ENCODE results near the gene YAP1. TPM values are rescaled to one million over a fixed set of nuclear protein-coding genes. Genes with fewer than 3 reads are reported as not detected.

The YAP1 gene
- 10 to 100 TPM; 46.2 to 49.1 TPM for total RNA-seq
- long read RNA-seq, full-length matches to known transcripts: 27 of 49 reads
- long read RNA-seq, partial matches to known transcripts: 6 of 49 reads
- long read RNA-seq, other reads (novel, unspliced or antisense): 16 of 49 reads

DNA sequence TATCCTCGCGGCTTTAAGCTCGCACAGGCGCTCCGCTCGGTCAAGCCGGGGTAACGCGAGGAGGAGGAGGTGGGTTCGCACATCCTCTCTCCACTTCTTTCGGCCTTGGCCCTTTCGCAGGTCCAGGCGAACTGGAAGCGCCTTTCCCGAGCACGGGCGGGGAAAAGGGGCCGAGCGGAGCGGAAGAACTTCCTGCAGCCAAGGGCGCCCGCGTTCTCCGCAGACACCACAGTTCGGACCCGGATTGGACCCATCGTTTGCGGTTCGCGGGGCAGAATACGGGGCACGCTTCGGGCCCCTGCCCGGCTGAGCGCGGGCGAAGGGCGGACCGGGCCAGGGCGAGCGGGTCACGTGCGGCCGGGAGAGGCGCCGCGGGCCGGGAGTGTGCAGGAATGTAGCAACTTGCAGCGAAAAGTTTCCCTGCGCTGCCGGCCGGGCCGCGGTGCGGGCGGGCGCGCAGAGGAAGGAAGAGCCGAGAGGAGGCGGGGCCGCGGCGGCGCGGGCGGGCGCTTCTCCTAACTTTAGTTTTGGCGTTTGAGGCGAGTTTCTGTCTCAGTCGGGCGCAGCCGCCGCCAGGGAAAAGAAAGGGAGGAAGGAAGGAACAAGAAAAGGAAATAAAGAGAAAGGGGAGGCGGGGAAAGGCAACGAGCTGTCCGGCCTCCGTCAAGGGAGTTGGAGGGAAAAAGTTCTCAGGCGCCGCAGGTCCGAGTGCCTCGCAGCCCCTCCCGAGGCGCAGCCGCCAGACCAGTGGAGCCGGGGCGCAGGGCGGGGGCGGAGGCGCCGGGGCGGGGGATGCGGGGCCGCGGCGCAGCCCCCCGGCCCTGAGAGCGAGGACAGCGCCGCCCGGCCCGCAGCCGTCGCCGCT, at the start of gene YAP1:
Gene YAP1 (plus strand): TSS at position 552 of the 865 bp plus-strand sequence. CDS start 402 bp downstream, outside the sequence.
- ATAC-seq: peak; percentile 84
- intact Hi-C loops (cut with DNase I, micrococcal nuclease): no loop called here
- DNase-seq: peak; percentile 89 to 91

DNA sequence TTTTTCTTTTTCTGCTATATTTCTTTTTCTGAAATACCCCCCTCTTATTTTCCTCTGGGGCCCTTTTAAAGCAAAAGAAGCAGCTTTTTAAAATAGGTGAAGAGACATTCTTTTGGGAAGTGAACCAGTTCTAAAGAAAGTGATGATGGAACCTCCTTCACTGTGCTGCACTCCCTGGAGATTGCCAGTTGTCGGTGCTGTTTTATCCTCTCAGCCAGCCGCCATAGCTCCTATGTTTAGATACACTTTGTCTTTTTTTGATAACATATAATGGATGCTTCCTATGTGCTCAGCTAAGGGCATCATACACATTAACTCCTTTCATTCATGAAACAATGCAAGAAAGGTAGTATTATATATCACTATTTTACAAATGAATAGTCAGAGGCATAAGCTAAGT, 49.0 kb upstream of the YAP1 start:
- ATAC-seq (peak; percentile 51), DNase-seq (no peak)
- intact Hi-C loops (cut with DNase I, micrococcal nuclease): no loop called here

DNA sequence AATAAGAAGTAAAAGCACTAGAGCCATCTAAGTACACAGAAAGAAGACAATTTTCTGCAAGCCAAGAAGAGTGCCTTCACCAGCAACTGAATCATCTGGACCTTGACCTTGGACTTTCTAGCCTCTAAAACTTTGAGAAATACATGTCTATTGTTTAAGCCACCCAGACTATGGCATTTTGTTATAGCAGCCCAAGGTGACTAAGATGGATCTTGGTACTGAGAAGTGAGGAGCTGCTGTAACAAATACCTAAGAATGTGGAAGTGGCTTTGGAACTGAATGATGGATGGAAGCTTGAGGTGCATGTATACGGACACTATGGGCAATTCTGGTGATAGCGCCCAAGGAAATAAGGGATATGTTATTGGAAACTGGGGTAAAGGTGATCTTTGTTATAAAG, 48.1 kb upstream of the YAP1 start:
- intact Hi-C loops (cut with DNase I, micrococcal nuclease): no loop called here
- DNase-seq: no peak
- ATAC-seq: no peak

- intact Hi-C loops (cut with DNase I, micrococcal nuclease): no loop called here
- no peak for DNase-seq
- ATAC-seq: no peak
Observed at GRCh38 chr11:102064316-102064715, 45.9 kb upstream of the YAP1 start.

DNA sequence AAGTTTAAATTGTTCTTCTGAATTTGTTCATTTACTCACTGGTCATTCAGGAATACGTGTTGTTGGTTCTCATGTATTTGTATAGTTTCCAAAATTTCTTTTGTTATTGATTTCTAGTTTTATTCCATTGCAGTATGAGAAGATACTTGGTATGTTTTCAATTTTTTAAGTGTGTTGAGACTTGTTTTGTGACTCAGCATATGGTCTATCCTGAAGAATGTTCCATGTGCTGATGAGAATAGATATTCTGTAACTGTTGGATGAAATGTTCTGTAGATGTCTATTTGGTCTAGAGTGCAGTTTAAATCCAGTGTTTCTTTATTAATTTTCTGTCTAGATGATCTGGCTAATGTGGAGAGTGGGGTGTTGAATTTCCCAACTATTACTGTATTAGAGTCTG, 39.5 kb upstream of the YAP1 start:
- ATAC-seq (no peak), DNase-seq (no peak)
- intact Hi-C loops (cut with DNase I, micrococcal nuclease): no loop called here

DNA sequence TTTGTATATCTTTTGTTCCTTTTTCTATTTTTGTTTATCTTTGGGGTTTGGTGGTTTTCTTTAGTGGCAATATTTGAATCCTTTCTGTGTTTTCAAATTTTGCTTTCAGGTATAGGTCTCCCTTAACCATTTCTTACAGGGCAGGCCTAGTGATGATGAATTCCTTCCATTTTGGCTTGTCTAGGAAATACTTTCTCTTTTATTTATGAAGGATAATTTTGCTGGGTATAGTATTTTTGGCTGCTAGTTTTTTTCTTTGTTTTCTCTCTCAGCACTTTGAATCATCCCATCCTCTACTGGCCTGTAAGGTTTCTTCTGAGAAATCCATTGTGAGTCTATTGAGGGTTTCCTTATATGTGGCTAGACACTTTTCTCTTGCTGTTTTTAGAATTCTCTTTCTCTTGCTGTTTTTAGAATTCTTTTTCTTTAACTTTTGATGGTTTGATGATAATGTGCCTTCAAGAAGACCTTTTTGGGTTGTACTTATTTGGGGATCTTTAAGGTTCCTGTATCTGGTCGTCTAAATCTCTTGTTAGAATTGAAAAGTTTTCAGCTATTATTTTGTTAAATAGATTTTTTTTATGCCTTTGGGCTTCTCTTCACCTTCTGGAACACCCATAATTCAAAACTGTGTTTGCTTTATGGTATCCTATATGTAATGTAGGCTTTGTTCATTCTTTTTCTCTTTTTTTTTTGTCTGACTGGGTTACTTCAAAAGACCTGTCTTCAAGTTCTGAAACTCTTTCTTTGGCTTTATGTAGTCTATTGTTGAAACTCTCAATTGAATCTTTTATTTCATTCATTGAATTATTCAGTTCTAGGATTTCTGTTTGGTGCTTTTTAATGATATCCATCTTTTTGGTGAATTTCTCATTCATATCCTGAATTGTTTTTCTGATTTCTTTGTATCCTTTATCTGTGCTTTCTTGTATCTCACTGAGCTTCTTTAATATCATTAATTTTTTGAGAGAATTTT, 38.5 kb upstream of the YAP1 start:
- DNase-seq (no peak), ATAC-seq (no peak)
- intact Hi-C loops (cut with DNase I, micrococcal nuclease): no loop called here

GRCh38 chr11:102073253-102073652, 37.0 kb upstream of the YAP1 start:
- ATAC-seq (no peak), DNase-seq (no peak)
- intact Hi-C loops (cut with DNase I, micrococcal nuclease): no loop called here

DNA sequence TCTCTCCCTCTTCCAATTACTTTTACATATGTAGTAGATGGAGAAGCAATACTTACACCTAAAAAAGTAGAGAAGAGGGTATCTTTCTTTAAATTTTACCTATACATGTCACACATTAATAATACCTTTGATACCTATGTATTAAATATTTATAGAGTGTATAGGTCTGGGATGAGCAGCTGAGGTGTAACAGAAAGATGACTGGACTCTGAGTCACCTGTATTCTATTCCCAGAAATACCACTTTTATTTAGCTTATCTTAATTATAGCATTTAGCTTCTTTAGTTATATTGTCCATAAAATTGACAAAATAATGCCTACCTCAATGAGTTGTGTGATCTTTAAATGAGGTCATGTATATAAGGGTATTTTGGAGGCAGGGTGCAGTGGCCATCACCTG, 30.6 kb upstream of the YAP1 start:
- intact Hi-C loops (cut with DNase I, micrococcal nuclease): no loop called here
- ATAC-seq (no peak), DNase-seq (no peak)

DNA sequence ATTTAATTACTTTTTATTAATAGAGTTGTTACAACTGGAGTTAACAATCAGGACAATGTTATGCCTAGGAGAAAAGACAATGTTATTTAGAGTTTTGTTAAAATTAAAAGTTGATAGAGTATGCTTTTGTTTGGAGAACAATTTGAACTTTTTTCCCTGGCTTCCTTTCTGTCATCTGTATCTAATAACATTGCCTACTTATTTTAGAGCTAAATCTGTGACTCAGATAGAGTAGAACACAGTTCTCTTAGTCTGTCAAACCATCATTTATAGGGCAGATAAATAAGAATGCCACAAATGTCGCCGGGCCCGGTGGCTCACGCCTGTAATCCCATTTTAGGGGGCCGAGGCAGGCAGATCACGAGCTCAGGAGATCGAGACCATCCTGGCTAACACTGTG, 28.9 kb upstream of the YAP1 start:
- DNase-seq (no peak), ATAC-seq (no peak)
- intact Hi-C loops (cut with DNase I, micrococcal nuclease): no loop called here

GRCh38 chr11:102085864-102086551, 24.2 kb upstream of the YAP1 start:
- intact Hi-C loops (cut with DNase I, micrococcal nuclease): no loop called here
- DNase-seq (no peak), ATAC-seq (no peak)

- intact Hi-C loops (cut with DNase I, micrococcal nuclease): no loop called here
Observed at GRCh38 chr11:102097186-102097585, 13.1 kb upstream of the YAP1 start.

GRCh38 chr11:102099755-102100154, 10.5 kb upstream of the YAP1 start:
- intact Hi-C loops (cut with DNase I, micrococcal nuclease): no loop called here
- DNase-seq: no peak
- no peak for ATAC-seq

More at GRCh38 chr11:102097186-102097585, 13.1 kb upstream of the YAP1 start:
- ATAC-seq (no peak), DNase-seq (no peak)

DNA sequence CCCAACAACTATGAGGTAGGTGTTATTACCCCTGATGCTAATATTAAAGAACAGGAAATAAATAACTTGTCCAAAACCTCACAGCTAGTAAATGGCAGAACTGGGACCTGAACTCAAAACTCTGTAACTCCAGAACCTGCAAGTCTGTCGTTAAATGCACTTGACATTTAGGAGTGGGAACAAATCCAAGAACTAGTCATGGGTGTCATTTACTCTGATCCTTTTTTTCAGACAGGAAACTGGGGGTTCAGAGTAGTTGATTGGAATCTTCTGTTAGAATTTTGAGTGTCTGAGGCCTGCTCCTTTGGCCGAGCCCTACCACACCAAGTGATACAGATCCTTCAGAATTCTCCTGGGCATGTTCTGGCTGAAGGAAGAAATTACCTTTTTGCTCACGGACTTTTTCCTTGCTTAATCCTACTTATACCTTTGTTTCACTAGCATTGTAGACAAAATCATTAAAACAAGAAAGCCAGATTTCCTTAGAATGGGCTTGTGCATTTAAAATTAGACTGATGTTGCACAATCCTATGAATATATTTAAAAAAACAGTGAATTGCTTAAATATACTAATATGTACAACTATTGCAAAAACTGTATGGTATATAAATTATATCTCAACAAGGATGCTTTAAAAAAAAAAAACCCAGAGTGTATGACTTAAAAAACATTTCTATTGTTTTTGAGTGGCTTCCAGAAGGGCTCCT, 1.4 kb upstream of the YAP1 start:
- DNase-seq (no peak), ATAC-seq (no peak)
- intact Hi-C loops (cut with DNase I, micrococcal nuclease): no loop called here

DNA sequence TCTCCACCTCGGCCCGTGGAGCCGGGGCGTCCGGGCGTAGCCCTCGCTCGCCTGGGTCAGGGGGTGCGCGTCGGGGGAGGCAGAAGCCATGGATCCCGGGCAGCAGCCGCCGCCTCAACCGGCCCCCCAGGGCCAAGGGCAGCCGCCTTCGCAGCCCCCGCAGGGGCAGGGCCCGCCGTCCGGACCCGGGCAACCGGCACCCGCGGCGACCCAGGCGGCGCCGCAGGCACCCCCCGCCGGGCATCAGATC, 439 bp downstream of the YAP1 start:
- DNase-seq (no peak), ATAC-seq (no peak)
- intact Hi-C loops (cut with DNase I, micrococcal nuclease): no loop called here

GRCh38 chr11:102111011-102111786, 952 bp downstream of the YAP1 start:
- peak; percentile 49 for ATAC-seq
- DNase-seq: peak; percentile 66 to 74
- intact Hi-C loops (cut with DNase I, micrococcal nuclease): no loop called here

DNA sequence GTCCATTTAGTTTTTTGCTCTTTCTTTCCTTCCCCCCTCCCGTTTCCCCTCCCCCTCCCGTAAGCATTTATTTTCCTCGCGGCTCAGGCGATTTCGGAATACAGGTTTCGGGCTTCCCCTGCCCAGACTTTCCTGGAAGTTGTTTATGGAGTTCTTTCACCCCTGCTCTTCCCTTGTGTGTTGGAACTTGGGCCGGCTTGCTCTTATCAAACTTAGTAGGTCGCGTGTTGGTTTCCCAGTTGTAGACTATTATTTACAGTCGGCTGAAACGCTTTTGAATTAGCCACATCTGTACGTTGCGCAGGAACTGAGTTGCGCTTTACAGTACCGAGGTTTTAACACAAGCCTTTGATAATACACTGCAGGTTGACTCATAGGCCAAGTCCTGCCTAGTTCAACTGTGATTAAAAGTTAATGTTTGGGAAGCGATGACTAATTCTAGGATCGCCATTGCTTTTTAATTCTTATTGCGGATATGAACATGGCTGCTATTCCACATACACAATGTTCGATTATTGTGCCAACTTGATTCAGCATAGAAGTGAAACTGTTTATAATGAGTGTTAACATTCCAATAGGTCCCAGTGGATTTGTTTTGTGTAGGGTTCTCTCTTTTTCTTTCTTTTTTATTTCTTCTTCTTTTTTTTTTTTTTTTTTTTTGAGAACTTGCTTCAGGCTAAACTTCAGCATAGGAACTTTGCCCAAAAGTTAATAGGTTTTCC, 1.7 kb downstream of the YAP1 start:
- peak; percentile 52 for ATAC-seq
- intact Hi-C loops (cut with DNase I, micrococcal nuclease): no loop called here
- peak; percentile 39 to 41 for DNase-seq

DNA sequence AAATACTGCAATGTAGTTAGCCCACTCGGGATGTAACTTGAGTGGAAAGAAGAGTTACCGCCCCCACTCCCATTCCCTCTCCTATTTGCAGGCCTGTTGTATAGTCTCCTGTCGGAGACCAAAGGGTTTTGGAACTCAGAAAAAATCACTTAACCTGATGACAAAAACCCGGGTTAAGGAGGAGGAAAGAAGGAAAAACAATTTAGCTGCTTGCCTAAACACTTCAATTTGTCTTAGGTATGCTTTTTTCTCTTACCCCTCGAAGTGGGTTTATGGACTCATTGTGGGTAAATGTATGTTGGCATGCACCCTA, 2.2 kb downstream of the YAP1 start:
- intact Hi-C loops (cut with DNase I, micrococcal nuclease): no loop called here
- ATAC-seq: no peak
- DNase-seq: no peak

DNA sequence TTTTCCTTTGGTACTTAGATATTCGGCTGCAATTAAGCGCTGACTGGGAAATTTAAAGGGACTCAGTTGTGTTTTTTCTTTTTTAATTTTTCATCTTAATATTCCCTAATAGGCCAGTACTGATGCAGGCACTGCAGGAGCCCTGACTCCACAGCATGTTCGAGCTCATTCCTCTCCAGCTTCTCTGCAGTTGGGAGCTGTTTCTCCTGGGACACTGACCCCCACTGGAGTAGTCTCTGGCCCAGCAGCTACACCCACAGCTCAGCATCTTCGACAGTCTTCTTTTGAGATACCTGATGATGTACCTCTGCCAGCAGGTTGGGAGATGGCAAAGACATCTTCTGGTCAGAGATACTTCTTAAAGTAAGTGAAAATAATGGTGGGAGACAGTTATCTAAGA, 3.8 kb downstream of the YAP1 start:
- no peak for ATAC-seq
- intact Hi-C loops (cut with DNase I, micrococcal nuclease): no loop called here
- DNase-seq: no peak

Measured in left colon (tissue), 2 donors.